Loucy (cell line): ENCODE data around the gene DMBX1.

Experiments
- CTCF ChIP-seq: fragments of 200-600 bp; sonication (generic); conservative IDR thresholded peaks from 2 replicates; pipeline ENCODE4 v1.5.1; 2014; ENCODE audit warnings: mild to moderate bottlenecking, antibody characterized with exemption, low read length
- EZH2phosphoT487 ChIP-seq: fragments of 200-600 bp; IDR thresholded peaks from 2 replicates; pipeline ENCODE4 v1.6.1; 2018; ENCODE audit warnings: antibody characterized with exemption, mild to moderate bottlenecking, moderate library complexity, borderline replicate concordance

GRCh38 chr1:46496505-46496904 is 6.9 kb downstream of the DMBX1 start:
- TF ChIP-seq CTCF (no peak), EZH2phosphoT487 (no peak)
